ENCODE data around the gene EVC2. TPM values are rescaled to one million over a fixed set of nuclear protein-coding genes. Genes with fewer than 3 reads are reported as not detected.

Gene EVC2
- total and polyA plus RNA-seq, 9 of the 15 experiments (the other 6 are each of a cell fraction or from before 2014, with no cell fraction given) = 0.03 to 0.55 (median 0.38) TPM; not detected in 1

DNA sequence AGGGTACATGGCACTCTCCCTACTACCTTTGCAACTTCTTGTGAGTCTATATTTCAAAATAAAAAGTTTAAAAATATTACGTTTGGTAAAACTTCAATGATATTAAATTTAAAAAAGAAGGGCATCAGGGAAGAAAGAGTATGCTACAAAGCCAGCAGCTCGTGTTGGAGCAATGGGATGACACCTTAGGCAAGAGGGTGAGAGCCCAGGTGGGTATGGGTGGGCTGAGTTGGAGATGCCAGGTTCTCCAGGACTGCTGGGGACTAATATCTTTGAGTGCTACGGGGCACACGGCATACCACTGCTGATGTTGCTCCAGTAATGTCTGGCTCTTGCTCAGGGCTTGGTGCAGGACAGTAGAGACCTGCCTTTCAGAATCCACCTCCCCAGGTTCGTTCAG is 132.4 kb downstream of the EVC2 start:
- DNase-seq (ENCODE audit: extremely low read depth in 1 of 4, low spot score in 3 of 4) = no peak
- H3K4me1 ChIP-seq (replicated peaks in 1 of 2; ENCODE audit: control insufficient read depth in 2 of 2, insufficient read depth in 2 of 2, low read length in 2 of 2) = no peaks in the 10 kb centered on the region
- ATAC-seq = no peak
- H3K4me3 ChIP-seq = no peak overlapping the region
- H3K36me3 ChIP-seq (ENCODE audit: control insufficient read depth, insufficient read depth, low read length) = no peaks in the 10 kb centered on the region
- no peaks in the 10 kb centered on the region for H3K9me3 ChIP-seq (replicated peaks; ENCODE audit: control insufficient read depth, insufficient read depth, low read depth, low read length)
- no peak overlapping the region for H3K4me2 ChIP-seq (ENCODE audit: insufficient read depth, low read length)
- TF ChIP-seq HNRNPK (IDR thresholded peaks at IDR 0.05; ENCODE audit: low read depth, low read length, poor library complexity, severe bottlenecking) = no peak
- TF ChIP-seq, protein P1, sequence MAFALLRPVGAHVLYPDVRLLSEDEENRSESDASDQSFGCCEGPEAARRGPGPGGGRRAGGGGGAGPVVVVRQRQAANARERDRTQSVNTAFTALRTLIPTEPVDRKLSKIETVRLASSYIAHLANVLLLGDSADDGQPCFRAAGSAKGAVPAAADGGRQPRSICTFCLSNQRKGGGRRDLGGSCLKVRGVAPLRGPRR (CRISPR knock-in tag; IDR thresholded peaks at IDR 0.05) = no peak
- no peak for TF ChIP-seq MED1 (CRISPR knock-in tag; IDR thresholded peaks at IDR 0.05; ENCODE audit: borderline replicate concordance)
- no peak for TF ChIP-seq ZNF23 (CRISPR knock-in tag; IDR thresholded peaks at IDR 0.05)
- TF ChIP-seq TFAM (CRISPR knock-in tag; conservative IDR thresholded peaks at IDR 0.05) = no peak
- TF ChIP-seq RBM17 (IDR thresholded peaks at IDR 0.05; ENCODE audit: borderline replicate concordance, low read depth, low read length) = no peak
- TF ChIP-seq AFF4 (CRISPR knock-in tag; IDR thresholded peaks at IDR 0.05) = no peak
- TF ChIP-seq, protein P2, sequence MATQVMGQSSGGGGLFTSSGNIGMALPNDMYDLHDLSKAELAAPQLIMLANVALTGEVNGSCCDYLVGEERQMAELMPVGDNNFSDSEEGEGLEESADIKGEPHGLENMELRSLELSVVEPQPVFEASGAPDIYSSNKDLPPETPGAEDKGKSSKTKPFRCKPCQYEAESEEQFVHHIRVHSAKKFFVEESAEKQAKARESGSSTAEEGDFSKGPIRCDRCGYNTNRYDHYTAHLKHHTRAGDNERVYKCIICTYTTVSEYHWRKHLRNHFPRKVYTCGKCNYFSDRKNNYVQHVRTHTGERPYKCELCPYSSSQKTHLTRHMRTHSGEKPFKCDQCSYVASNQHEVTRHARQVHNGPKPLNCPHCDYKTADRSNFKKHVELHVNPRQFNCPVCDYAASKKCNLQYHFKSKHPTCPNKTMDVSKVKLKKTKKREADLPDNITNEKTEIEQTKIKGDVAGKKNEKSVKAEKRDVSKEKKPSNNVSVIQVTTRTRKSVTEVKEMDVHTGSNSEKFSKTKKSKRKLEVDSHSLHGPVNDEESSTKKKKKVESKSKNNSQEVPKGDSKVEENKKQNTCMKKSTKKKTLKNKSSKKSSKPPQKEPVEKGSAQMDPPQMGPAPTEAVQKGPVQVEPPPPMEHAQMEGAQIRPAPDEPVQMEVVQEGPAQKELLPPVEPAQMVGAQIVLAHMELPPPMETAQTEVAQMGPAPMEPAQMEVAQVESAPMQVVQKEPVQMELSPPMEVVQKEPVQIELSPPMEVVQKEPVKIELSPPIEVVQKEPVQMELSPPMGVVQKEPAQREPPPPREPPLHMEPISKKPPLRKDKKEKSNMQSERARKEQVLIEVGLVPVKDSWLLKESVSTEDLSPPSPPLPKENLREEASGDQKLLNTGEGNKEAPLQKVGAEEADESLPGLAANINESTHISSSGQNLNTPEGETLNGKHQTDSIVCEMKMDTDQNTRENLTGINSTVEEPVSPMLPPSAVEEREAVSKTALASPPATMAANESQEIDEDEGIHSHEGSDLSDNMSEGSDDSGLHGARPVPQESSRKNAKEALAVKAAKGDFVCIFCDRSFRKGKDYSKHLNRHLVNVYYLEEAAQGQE (IDR thresholded peaks at IDR 0.05; ENCODE audit: borderline replicate concordance) = no peak
- TF ChIP-seq, protein P2 (CRISPR knock-in tag; IDR thresholded peaks at IDR 0.05; ENCODE audit: low read depth) = no peak
- intact Hi-C loops (cut with micrococcal nuclease) = no loop called here
- H3K27ac ChIP-seq (ENCODE audit: extremely low read depth, low read depth, low read length) = no peak overlapping the region
- CTCF ChIA-PET (ENCODE audit: low intra/inter-chr PET ratio) = no interaction called here
- POLR2A ChIA-PET = no interaction called here
- in situ Hi-C loops (cut with MboI) = no loop called here
- no TSS peak for BruUV-seq (replicated peaks)
- H3K79me2 ChIP-seq (ENCODE audit: control insufficient read depth, insufficient read depth, low read length) = no peaks in the 10 kb centered on the region
- no peak overlapping the region for H3K9ac ChIP-seq (ENCODE audit: insufficient read depth in 1 of 2, low read depth in 2 of 2, low read length in 2 of 2)
- no peak overlapping the region for H2AFZ ChIP-seq (ENCODE audit: low read depth, low read length)
- FAIRE-seq = no peak
- no peaks in the 10 kb centered on the region for H3K9me1 ChIP-seq (ENCODE audit: control insufficient read depth, insufficient read depth, low read length)
- no peaks in the 10 kb centered on the region; the same call in 1 of the 2 replicates for H4K20me1 ChIP-seq (replicated peaks; ENCODE audit: control insufficient read depth, insufficient read depth, low read length)
- H3K27me3 ChIP-seq (ENCODE audit: control insufficient read depth in 2 of 2, insufficient read depth in 2 of 2, low read length in 2 of 2) = peaks cover 0 to 4% of the 10 kb centered on the region in 2 experiments; a peak in 1 of 5 replicates
- WGBS (ENCODE audit: insufficient coverage, low coverage, missing lambda C conversion rate) = 8% methylated on average over 5 of the region's 5 CpGs
